Epithelial cell of esophagus (primary cell): ENCODE measurements around the gene UVRAG.

Source experiments
- DNase-seq: peaks from one replicate; pipeline ENCODE4 v3.0.0; 2010; ENCODE audit warnings: low read depth
- H3K4me3 ChIP-seq: 2 replicates; pipeline ENCODE4 v1.5.1; 2011; ENCODE audit warnings: mild to moderate bottlenecking, low read length, control low read depth
- TF ChIP-seq, protein P1 (sequence below): IDR thresholded peaks from 2 replicates; pipeline ENCODE4 v1.5.1; 2011; ENCODE audit warnings: low read depth, mild to moderate bottlenecking, low read length, control low read depth, inconsistent platforms; ENCODE audit not compliant: insufficient read depth; ENCODE audit errors: missing control alignments

The UVRAG gene

GRCh38 chr11:76083563-76084451 lies 268.8 kb downstream of the UVRAG start:
- H3K4me3 ChIP-seq: no peak overlapping the region
- TF ChIP-seq, protein P1, sequence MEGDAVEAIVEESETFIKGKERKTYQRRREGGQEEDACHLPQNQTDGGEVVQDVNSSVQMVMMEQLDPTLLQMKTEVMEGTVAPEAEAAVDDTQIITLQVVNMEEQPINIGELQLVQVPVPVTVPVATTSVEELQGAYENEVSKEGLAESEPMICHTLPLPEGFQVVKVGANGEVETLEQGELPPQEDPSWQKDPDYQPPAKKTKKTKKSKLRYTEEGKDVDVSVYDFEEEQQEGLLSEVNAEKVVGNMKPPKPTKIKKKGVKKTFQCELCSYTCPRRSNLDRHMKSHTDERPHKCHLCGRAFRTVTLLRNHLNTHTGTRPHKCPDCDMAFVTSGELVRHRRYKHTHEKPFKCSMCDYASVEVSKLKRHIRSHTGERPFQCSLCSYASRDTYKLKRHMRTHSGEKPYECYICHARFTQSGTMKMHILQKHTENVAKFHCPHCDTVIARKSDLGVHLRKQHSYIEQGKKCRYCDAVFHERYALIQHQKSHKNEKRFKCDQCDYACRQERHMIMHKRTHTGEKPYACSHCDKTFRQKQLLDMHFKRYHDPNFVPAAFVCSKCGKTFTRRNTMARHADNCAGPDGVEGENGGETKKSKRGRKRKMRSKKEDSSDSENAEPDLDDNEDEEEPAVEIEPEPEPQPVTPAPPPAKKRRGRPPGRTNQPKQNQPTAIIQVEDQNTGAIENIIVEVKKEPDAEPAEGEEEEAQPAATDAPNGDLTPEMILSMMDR: no peak
- no peak for DNase-seq

DNA sequence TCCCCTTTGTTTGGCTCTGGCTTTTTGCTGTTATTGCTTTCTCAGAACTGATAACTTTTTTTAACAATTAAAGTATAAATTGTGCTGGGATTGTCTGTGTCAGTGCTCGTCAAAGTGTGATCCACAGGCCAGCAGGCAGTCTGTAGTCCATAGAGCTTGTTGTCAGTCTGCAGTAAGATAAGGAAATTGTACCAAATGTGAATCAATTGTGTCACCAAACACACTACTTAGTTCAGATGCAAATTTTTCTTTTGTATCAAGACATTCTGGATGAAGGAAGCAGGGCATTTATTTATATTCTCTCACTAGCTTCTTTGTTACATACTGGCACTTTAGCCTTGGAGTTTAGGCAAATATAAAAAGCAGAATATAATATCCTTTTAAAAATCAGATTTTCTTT lies 270.3 kb downstream of the UVRAG start:
- TF ChIP-seq, protein P1: no peak
- no peak overlapping the region for H3K4me3 ChIP-seq
- DNase-seq: no peak

DNA sequence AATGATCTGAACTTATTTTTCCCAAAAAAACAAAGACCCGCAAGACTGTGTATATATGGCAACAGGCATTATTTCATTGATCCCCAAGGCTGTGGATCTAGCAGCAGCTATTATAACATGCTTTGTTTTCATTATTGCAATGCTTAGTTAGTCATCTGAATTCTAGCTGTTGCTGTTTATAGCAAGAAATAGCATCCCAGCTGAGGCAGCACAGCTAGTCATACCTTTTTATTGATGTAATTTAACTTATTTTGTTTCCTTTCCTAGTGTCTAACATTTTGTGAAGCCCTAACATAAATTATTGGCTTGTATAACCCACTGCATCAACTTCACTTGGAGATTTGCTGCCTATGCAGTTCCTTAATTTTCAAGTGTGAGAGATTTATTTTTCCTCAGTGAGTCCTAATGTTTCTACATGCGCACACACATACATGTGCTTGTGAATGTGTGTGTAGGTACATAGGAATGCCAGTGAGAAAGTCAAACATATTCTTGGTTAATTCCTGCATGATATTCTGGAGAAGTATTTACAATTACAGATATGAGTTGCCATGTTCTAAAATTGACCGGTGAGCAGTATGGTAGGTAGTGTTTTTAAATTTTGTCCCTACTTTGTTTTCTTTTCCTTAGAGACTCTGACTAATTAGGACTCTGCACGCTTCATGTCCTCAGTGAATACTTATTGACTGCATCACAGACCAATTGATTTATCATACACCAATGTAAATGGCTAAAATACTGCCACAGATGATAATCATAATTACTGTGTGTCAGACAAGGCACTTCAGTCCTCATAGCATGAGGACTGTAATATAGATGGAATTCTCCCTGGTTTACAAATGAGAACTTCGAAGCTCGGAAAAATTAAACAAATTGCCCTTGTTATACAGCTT lies 272.0 kb downstream of the UVRAG start:
- DNase-seq: no peak

GRCh38 chr11:76087749-76088148 lies 272.7 kb downstream of the UVRAG start:
- DNase-seq: no peak
- TF ChIP-seq, protein P1: no peak
- no peak overlapping the region for H3K4me3 ChIP-seq

More for the DNA sequence above, 272.0 kb downstream of the UVRAG start:
- no peak overlapping the region for H3K4me3 ChIP-seq
- TF ChIP-seq, protein P1: no peak

DNA sequence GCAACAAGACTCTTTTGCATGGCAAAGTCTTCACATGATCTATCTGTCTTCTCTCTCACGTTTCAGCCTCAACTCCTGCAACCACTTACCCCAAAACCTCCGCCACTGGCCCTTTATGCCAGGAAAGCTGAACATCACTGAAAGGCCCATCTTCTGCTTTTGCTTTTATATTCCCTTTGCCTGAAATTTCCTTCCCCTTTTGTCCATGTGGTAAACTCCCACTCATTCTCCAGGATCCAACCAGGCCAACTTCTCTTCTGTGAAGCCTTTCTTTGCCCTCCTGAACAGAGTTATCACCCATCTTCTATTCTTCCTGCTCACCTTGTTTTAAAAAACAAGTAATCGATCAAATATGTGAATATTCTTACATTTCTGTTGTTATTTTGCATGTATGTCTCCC lies 273.5 kb downstream of the UVRAG start:
- TF ChIP-seq, protein P1: no peak
- no peak overlapping the region for H3K4me3 ChIP-seq
- DNase-seq: no peak

DNA sequence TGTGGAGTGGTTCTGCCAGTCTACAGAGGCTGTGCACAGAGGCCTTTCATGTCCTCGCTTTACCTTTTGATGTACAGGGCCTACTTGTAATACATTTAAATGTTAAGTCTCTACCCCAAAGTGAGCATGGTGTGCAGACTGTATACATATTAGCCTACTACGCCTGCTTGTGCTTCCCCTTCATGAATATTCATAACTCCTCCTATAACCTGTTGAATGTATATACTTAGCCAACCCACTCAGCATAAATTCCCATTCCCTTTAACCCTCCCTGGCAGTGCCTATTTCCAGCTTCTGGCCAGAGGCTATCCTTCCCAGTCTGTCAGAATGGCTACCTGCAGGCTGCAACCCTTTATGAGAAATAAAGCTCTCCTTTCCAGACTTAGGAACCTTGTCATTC lies 275.2 kb downstream of the UVRAG start:
- no peak for DNase-seq
- TF ChIP-seq, protein P1: no peak
- no peak overlapping the region for H3K4me3 ChIP-seq
